GM12801 (cell line): ENCODE data around the gene LPAR3.

ENCODE experiments used
- TF ChIP-seq, protein P1 (sequence below): IDR thresholded peaks from one replicate; pipeline ENCODE4 v1.5.1; 2011; ENCODE audit warnings: control low read depth; ENCODE audit not compliant: insufficient read length; ENCODE audit errors: extremely low read depth

Gene LPAR3

GRCh38 chr1:84933011-84933611 lies 40.1 kb upstream of the LPAR3 start:
- TF ChIP-seq, protein P1, sequence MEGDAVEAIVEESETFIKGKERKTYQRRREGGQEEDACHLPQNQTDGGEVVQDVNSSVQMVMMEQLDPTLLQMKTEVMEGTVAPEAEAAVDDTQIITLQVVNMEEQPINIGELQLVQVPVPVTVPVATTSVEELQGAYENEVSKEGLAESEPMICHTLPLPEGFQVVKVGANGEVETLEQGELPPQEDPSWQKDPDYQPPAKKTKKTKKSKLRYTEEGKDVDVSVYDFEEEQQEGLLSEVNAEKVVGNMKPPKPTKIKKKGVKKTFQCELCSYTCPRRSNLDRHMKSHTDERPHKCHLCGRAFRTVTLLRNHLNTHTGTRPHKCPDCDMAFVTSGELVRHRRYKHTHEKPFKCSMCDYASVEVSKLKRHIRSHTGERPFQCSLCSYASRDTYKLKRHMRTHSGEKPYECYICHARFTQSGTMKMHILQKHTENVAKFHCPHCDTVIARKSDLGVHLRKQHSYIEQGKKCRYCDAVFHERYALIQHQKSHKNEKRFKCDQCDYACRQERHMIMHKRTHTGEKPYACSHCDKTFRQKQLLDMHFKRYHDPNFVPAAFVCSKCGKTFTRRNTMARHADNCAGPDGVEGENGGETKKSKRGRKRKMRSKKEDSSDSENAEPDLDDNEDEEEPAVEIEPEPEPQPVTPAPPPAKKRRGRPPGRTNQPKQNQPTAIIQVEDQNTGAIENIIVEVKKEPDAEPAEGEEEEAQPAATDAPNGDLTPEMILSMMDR: no peak

DNA sequence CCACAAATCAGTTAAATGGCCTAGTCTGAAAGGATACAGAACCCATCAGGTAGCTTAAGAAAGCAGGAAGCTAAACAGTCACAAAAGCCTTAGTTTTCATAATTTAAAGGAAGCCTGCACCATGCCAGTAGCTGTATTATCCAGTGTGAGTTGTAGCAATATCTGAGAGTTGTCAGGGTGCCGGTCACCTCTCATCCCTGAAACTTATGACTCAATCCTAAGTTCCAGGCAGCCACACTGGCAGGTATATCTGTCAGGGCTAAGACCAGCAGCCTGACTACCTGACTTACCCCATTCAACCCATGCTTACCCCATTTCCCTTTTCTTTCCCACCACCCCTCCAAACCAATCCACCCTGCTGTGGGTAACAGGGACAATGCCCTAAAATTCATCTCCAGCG lies 37.8 kb upstream of the LPAR3 start:
- TF ChIP-seq, protein P1: no peak

DNA sequence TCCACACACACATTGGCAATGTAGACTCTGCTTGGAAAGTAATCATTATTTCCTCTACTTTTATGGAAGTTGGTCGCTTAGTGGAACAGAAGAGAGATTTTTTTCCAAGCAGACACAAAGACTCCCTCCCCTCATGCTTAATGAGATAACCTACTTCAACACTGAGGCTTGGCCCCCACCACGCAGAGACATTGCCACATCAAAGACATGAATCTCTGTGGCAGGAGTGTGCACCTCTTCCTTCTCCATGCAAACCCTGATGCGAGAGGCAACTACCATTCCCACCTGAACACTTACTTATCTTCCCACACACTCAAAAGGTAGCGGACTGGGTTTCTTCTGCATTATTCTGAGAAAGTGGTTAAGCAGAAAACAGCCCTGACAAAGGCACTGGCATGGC lies 37.3 kb upstream of the LPAR3 start:
- TF ChIP-seq, protein P1: no peak

- TF ChIP-seq, protein P1: no peak
Measured at GRCh38 chr1:84929581-84929980, 36.6 kb upstream of the LPAR3 start.

GRCh38 chr1:84928979-84929378 lies 36.0 kb upstream of the LPAR3 start:
- TF ChIP-seq, protein P1: no peak

DNA sequence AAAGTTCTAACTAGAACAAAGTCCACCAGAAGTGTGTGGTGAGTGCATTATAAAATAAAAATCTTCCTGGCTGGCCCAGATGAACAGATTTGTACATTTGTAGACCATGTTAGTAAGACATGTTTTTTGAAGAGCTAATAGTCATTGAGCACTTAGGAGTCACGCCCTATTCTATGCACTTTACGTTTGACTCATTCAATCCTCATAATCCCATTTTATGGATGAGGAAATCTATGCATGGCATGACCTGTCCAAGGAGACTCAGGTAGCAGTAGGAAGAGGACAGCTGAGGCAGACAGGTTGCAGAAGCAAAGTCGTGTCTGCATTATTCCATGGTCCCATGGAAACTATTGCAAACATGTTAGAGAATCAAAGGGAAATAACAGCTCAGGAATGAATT lies 30.3 kb upstream of the LPAR3 start:
- TF ChIP-seq, protein P1: no peak

DNA sequence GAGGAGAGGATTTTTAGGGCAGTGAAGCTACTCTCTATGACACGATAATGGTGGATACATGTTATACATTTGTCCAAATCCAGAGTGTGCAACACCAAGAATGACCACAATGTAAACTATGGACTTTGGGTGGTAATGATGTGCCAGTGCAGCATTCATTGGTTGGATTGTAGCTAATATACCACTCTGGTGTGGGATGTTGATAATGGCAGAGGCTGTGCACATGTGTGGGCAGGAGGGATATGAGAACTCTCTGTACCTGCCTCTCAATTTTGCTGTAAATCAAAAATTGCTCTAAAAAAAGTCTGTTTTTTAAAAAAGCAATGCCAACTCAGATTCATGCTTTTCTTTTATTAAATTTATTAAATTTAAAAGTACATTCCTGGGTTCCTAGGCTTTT lies 27.2 kb upstream of the LPAR3 start:
- TF ChIP-seq, protein P1: no peak

DNA sequence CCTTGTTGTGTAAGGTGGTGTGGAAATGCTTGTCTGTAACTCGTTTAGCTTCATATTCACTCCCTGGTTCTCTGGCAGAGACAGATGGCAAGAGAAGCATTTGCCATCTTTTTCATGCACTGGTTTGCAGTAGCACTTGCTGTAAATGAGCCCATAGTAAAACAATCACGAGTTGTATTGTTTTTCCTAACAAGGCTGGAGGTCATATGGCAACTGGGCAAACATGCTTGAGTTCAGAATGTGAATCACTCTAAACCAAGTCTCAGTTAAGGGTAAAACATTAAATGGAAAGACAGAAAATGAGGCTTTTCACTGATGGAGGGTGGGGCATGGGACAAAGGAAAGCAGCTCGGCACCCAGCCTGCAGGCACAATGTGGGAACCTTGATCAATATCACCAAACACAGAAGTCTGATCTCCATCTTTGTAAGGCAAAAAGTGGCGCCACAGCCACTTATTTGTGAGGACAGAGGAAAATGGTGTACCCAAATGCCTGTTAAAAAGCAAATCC lies 26.5 kb upstream of the LPAR3 start:
- TF ChIP-seq, protein P1: no peak
